HG03354 (cell line): ENCODE measurements around the gene CDCA5.

ENCODE experiments used
- ATAC-seq: cut with Tn5 transposase; IDR thresholded peaks from one replicate; pipeline ENCODE4 v1.9.1; 2021; ENCODE audit warnings: mild to moderate bottlenecking; ENCODE audit not compliant: unreplicated experiment, poor library complexity, severe bottlenecking

The CDCA5 gene

DNA sequence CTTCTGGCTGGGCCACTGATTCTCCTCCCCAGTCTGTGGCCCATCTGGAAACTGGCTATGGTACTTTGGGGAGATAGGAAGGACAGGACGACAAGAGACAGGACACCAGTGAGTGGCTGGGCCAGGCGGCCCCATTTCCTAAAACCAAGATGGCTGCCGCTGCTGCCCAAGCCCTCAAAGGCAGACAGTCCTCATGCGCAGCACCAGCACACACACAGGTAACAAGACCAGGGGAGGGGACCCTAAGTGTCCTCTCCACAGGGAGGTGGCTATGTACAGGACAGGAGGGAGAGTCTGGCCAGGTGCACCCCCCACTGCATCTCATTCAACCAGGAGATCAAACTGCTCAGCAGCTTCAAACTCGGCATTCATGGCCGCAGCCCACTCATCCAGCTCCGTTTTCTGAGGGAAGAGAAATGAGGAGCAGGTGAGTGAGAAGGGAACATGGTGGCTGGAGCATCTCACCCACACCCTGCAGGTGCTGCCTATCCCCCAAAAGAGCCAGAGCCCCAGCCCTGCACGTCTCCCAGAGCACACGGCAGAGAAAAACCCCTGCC lies 5.0 kb downstream of the CDCA5 start:
- no peak for ATAC-seq

DNA sequence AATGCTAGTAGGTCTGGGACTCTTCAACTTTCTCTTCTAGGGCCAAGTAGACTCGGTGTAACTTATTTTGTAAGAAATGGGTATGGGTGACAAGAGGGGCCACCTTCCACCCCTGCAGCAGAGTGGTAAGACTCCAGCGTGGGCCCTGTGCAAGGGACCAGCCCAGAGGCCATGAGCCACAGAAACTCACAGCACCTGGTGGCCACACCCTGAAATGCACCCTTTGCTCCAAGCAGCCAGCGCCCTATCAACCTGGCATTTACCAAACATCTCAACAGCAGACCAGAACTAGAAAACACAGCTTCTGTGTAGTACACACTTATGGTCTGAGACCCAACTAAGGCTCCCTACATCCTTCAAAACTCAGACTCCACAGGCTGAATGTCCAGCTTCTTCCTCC lies 5.7 kb downstream of the CDCA5 start:
- ATAC-seq = no peak

DNA sequence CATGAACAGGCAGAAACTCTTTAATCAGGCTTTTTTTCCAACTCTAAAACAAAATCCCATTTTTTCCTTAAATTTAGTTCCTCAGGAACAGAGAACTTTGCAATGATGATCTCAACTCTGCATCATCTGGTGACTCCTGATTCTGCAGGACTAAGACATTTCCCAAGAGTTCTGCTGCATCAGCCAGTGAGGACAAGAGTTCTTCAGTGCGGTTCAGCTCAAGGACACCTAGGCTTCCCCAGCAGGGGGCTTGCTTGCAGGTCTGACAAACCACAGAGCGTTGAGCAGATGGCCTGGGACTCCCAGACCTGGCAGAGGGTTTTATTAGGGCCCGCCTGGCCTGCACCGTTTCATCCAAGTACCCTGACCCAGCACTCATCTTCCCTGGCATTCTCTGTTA lies 6.4 kb downstream of the CDCA5 start:
- no peak for ATAC-seq

DNA sequence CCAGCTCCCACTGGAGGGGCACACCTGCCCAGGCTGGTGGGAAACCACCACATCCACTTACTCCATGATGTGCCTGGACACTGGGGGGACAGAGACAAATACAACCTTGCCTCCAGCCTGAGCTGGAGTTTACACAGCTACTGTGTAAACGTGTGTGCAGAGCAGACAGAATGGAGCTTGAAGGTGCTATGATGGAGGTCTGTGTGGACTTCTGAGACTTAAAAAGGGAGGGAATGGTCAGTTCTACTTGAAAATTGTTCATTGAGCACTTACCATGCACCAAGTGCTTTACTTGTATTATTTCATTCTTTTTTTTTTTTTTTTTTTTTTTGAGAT lies 11.2 kb downstream of the CDCA5 start:
- no peak for ATAC-seq

DNA sequence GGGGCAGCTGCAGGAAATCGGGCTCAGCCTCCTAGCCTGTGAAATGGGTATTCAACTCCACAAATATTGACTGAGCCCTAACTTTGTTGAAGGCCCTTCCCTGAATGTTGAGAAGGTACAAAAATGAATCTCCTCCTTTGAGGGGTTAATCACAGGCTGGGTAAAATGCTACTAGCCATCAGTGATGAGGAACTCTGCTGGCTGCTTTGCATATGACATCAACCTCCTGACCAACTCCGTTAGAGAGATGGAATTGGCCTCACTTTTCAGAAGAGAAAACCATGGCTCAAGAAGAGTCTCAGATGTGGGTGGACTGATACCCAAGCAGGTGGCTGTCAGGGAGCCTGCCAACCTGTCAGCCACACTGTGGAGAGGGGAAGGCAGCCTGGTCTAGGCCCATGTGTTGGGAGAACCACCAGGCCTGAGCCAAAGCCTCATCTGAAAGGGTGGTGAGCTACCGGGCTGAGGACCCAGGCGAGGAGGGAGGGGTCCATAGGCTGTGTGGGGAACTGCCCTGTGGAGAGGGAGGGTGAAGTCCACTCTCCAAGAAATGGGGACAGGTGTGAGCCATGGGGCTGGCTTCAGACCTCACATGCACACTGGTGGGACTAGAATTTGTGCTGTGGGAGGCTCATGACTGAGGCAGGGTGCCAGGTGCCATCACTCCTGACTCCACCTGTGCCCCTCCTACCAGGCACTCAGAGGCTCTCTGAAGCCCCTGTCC lies 11.8 kb downstream of the CDCA5 start:
- ATAC-seq = no peak

DNA sequence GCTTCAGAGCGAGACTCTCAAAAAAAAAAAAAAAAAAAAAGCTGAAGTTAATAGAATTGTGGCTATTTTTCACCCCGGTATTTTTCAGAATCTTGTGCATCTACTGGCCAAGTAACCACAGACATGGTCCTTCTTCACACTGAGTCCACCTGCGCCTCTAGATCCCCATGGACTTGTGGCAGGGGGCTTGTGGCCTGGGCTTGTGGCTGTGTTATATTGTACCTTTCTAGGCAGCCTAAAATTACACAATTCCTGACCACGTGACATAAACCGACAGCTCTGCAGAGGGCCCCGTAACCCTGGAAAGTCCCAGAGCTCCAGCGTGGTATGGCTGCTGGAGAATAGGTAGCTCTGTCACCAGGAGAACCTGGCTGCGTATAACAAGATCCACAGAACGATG lies 14.6 kb downstream of the CDCA5 start:
- no peak for ATAC-seq

DNA sequence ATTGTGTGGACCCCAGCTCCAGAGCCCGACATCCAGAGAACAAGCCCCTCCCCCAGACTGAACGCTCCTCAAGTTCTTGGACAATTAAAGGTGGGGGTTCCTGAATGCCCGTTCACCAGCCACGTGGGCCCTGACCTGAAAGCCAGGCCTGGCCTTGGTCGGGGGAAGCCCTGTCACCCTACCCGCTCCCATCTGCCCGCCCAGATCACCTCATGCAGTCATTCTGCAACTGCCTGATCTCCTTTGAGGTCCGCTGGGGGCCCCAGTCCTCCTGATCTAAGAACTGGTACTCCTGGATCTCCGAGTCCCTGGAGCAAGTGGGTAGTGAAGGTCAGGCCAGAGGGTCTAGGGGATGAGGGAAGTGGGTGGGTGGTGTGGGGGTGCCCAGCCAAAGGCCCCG lies 16.4 kb downstream of the CDCA5 start:
- ATAC-seq = no peak

DNA sequence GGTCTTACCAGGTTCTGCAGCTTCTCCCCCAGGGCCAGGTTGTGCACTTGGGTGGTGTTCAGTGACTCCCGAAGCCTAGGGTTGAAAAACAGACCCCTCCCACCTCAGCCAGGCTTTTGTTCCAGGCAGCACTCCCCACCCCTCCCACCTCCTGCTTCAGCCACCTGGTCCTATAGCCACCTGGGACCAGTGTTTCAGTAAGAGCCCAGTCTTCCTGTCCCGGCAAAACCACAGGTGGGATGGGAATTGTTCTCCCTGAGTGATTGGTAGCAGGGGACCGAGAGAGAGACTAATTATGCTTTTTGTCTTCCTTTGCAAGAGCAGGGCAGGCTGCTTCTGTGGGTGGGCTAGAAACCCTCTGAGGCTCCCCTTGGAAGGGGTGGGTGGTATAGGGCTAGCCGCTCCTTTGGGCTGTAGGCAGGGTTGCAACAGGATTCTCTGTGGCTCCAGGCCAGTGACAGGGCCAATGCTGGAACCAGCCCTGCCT lies 17.0 kb downstream of the CDCA5 start:
- no peak for ATAC-seq

DNA sequence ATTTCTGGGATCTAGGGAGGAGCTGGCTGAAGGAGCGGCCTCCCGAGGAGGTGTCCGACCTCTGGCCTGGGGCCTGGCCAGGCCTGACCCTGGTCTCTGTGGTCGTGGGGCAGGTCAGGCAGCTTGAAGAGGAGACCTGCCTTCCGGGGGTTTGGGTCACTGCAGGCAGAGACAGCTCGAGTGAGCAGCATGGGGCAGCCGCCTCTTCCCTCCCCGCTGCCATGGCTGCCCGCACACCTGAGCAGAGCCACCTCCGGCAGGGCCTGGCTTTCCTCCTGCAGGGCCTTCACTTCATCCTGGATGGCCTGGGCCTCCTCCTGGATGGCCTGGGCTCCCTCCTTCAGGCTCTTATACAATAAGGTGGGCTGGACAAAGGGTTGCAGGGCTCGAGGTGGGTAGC lies 17.5 kb downstream of the CDCA5 start:
- no peak for ATAC-seq

DNA sequence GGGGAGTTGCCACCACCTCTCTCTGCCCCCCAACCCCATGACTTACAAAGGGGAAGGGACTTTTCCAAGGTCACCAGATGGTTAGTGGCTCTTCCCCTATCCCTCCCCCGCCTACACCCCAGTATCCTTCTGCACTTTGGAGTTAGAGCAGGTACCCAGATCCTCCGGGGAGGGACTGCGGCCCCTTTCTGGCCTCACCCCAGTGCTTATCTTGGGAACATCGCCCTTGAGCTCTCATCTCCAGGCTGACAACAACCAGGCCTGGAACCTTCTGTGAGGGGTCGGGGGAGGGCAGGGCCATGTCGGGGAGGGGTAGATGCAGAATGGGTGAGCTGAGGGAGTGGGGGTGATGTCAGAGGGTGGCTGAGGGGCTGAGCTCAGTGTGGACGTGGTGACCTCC lies 18.0 kb downstream of the CDCA5 start:
- no peak for ATAC-seq

DNA sequence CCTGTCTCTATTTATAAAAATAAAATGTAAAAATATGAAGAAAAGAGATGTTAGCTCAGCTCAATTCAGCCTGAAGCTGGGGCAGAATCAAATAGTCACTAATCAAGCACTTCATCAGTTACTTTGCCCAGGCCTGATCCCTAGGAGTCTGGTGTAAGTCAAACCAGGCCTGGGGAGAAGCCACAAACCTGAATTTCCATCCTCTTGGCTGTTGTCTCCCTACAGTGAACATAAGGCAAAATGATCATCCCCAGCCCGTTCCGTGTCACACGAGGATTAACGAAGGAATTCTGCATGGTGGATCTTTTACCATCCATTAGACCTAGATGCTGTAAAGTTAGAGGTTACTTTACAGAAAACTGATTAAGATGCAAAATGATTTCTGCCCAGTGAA lies 19.0 kb downstream of the CDCA5 start:
- ATAC-seq = no peak

DNA sequence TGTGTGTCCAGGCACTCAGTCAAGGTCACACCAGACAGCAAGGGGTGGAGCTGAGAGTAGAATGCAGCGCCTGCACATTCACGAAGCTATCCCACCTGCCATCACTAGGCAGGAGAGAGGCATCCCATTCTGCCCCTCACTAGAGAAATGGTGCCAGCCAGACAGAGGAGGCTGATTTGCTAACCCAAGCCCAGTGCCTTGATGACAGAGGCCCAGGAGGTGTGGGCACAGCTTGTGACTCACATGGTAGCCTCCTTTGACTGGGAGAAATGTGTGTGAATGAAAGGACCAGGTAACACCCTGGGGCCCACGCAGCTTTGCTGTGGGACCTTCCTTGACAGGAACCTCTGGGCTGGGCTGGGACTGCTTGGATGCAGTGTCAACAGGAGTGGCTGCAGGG lies 20.3 kb downstream of the CDCA5 start:
- no peak for ATAC-seq

DNA sequence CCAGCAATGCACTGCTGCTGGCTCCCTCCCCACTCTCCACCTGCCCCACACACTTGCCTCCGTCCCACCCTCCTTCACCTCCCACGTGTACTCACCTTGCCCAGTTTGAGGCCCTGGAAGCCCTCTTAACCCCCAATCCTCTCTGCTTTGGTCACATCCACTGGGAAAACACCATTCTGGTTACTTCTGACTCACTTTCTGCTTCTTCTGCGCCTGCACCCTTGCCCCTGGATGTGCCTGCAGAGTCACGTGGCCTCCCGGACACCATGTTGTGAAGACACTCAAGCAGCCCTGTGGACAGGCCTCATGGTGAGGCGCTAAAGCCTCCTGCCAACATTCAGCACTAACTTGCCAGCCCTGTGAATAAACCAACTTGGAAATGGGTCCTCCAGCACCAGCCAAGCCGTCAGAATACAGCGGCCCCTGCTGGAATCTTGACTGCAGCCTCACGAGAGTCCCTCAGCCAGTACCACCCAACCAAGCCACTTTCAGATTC lies 22.9 kb downstream of the CDCA5 start:
- ATAC-seq = no peak

DNA sequence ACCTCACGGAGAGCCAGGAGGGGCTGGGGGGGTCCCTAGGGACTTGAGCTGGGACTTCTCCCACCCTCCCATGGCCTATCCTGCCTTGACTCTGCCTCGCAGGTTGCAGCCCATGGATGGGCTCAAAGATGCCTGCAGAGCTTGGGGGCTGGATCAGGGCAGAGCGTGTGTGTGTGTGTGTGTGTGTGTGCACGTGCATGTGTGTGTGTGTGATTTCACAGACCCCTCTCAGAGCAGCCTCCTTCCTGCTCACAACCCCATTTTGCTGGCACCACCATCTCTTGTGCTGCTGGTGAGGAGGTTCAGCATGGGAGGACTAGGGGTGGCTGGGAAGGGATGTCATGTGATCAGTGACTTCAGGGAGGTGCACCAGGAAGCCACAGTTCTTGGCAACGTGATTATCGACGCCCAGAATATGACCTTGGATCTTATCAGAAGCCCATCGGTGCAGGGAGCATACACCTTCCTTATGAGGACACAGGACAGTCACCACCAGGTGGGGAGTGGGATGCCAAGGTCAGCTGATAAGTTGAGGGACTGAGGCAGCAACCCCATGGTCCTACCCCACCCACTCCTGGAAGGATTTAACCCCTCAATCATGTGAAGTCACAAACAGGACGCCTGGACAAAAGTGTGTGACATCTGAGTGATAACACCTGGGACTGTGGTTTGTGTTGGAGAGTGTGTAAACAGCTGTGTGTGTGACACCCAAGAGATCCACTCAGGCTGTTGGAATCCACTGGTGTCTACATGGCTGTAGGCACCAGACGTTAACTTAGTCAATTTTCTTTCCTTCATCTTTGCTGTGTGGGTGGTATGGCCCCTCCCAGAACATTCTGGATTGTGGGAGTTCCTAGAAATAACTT lies 23.6 kb downstream of the CDCA5 start:
- no peak for ATAC-seq

DNA sequence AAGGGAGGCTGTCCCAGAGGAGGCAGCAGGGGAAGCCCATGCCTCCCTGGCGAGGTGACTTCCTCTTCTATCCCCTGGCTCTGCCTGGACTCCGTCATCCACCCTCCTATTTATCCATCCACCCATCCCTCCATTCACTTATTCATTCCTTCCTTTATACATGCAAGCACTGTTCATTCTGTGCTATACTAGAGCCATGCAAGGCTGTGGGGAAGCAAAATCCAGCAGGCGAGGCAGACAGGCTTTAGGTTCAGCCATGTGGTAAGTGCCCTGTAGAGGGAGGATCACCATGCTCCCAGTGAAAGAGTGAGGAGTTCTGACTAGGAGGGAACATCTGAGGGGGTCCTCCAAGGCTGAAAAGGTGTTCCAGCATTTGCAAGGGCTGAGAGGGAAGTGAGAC lies 24.3 kb downstream of the CDCA5 start:
- no peak for ATAC-seq

DNA sequence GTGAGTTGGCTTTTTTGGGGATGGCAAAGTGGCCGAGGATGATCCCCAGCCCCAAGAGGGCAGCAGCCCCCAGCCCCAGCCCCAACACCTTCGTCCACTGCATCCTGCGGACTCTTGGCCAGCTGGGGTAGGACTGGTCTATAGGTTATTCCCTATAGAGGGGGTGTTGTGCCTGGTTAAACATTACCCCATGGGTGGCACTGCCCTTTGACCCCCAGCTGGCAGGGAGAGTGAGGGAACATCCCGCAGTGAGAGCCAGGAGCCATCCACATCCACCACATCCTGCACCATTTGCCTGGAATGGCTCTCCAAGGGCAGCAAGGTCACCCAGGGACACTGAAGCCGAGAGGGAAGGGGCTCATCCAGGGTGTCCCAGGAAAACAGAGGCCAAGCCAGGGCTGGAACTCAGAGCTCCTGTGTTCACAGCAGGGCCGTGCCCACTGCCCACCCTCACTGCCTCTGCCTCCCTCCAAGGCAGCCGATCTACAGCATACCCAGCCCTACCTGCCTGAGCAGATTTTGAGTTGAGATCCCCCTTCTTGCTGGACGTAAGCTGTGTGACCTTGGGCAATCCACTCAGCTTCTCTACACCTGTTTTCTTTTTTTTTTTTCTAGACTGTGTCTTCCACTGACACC lies 25.3 kb downstream of the CDCA5 start, which contains the start of gene NAALADL1:
Gene NAALADL1, minus strand, starts transcription at position 135 of the 636 bp plus-strand sequence. Its CDS starts 32 bp downstream, at position 103.
- no peak for ATAC-seq

DNA sequence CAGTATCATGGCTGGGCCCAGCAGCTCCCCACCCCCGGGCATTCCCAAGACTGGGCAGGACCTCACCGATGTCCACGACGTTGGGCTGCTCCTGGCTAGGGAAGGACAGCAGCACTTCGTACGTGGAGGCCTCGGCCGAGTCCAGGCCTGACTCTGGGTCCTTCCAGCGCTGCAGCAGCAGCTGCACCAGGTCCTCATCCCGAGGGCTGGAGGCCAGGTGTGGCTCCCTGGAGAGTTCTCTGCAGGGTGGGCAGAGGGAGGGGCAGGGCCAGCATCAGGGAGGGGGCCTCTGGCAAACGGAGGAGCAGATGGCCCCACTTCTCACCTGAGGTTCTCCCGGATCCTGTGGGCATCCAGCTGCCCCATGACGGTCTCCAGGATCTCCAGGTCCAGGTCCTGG lies 25.8 kb downstream of the CDCA5 start:
- ATAC-seq = no peak

DNA sequence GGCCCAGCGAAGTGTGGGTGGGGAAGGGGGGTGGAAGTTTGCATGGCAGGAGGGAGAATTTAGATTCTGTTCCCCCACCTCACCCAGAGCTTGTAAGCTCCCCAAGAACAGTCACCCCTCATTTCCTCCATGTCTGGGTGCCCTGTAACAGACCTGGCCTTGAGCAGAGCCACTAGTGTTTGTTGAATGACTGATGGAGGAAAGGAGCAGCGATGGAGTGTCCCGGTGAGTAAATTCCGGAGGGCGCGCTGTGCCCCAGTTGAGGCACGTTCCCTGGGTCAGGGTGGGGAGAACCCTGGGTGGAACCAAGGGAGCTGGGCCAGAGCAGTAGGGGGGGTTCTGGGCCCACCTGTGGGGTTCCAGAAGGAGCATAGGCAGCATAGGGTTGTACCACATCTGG lies 26.3 kb downstream of the CDCA5 start:
- no peak for ATAC-seq

DNA sequence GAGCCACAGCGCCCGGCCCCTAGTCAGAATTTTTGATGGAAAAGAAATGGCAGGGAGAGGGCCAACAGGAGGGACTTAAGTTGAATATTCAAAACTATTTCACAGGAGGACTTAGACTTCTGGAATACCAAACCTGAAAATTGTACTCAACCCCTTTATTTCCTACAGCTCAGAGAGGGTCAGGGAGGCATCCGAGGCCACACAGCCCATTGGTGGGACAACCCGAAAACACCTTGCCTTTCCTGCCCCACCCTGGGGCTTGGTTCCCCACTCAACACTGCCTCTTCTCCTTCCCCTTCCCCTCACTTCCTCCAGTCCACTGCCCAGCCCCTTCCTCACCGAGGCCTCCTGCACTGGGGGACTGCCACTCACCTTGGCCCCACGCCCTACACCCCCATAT lies 26.8 kb downstream of the CDCA5 start:
- ATAC-seq = no peak

DNA sequence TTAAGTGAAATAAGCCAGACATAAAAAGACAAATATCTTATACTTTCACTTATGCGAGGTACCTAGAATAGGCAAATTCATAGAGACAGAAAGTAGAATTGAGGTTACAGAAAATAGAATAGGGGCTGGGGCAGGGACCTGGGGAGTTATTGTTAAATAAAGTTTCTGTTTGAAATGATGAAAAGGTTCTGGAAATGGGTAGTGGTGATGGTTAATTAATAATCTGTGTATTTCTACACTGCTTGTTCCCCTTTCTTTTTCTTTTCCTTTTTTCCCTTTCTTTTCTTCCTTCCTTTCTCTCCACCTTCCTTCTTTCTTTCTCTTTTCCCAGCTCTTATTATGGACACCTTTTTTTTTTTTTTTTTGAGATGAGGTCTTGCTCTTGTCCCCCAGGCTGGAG lies 28.3 kb downstream of the CDCA5 start:
- ATAC-seq = no peak
